ENCODE measurements around the gene PIK3R6.
"Not testable (repeated sequence)": the region's sequence is repeated elsewhere in the genome, so short reads cannot be mapped to it uniquely, and the experiment has no call there.

Gene PIK3R6

DNA sequence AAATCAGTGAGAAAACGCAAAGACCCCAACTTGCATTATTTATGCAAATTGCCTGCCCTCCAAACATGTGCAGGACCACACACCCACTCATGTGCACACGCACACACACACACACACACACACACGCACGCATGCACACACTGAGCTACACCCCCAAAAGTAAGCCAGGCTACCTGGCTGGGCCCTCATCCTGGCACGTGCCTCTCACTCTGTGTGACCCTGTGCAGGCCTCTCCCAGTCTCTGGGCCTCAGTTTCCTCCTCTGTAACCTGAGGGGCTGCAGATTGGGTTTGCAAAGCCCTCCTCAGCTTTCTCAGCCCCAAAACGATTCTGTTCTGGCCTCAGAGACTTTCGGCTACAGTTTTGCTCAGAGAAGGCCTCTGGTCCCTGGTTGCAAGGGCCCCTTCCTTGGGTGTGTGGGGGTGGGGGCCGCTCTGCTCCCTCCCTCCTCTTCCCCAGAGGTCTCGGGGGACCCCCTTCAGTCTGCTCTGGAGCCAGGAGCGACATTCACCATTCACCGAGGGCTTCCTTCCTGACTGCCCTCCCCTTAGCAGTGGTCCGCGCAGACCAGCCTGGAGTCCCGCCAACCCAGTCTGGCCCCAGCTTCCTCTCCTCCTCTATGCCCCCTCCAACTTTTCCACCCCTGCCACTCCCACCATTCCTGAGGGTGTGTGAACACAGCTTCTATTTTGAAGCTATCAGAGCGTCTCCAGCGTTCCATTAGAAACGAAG is 5.4 kb upstream of the PIK3R6 start:
- no peak for DNase-seq

DNA sequence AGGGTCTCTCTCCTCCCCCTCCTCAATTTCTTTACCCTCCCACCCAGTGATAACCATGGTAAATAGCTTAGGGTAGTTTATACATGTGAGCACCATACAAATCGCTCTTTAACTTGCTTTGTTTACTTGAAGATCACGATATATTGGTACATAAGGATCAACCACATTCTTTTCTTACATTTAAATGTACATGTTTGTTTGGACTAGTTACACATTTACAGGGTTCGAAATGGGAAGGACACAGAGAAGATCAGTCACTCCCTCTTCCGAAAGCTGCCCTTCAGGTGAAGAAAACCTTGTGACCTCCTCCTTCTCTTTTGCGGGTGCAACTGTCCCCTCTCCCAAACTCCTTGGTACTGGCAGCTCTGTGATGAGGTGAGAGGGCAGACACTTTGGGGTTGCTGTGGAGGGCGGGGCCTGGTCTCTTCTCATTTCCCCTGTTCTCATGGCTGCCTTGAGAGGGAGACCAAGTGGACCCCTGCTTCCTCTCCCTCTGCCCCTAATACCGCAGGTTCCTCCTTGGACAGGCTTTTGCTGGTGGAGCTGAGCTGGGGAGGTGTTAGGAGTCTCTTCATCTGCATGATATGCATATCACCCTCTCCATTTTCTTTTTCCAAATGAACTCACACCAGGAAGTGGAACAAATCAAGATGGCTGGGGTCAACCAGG is 4.7 kb upstream of the PIK3R6 start:
- DNase-seq = no peak

DNA sequence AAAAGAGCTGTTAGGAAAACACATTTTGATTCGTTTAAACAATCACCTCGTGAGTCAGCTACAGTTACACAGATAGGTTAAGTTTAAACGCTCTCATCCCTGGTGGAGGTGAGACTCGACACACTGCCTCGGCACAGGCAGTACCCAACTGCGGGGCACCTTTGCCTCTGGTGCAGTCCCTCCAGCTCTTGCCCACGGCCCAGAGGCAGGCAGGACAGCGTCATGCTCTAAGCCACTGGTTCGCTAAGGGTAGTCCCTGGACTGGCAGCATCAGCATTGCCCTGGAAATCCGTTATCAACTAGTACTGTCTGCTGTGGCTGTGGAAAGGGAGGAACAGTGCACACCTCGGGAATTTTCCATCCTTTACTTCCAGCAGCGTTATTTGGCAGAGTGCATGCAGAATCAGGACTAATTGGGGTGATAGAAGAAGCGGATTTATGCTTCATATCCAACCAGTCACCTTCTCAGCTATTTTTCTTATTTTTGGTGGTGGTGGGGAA is 3.7 kb upstream of the PIK3R6 start:
- no peak for DNase-seq

DNA sequence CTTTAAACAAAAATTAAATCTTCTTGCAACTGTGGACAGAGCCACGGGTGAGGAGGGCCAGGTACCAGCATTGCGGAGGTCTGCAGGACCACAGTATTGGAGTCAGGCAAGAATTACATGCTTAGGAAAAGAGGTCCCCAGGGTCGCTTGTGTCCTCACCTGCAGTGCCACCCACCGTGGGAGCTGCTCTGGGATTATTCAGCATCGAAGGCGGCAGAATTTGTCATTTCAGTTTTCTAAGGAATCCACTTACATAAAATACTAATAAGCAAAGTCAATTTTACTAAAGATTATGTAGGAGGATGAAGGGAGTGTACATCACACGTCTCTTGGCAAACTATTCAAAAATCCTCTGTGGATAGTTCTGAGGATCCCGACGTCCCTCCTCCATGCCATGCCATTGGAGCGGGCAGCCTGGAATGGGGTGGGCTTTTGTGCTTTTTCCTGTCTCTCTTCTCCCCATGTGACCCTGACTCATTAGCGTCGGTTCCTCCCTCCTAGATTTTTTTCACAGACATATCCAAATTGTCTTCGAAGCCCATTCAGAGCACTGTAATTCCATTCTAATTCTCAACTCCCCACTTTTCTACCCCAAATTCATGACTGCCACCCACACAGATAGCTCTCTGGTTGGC is 3.0 kb upstream of the PIK3R6 start:
- DNase-seq = no peak

DNA sequence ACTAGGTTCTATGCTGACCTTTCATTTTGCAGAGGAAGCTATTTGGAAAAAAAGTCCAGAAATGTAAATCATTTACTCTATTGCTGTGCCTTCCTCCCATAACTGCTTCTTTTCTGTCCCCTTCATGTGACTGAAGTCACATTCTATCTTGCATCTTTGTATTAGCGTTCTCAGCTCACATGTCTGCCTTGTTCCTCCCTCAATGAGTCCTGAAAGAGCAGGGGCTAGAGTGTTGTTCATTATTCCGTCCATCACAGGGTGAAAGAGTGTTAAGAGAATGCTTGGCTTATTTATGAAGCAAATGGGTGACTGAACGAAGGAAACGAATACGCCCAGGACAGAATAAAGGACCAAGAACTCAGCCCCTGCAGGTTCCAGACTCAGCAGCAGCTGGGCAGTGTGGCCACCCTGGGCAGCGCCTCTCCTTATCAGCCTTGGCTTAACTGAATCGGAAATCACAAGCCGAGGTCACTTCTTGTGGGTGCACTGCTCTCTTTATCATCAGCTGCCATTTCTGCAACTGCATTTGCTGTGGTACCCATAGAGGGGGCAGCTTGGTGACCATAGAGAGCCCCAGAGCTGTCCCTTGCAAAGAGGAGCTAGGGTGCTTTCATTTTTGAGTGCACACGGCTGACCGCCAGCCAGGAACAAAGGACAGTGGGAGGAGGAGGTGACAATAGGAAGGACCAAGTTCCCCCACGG is 1.8 kb upstream of the PIK3R6 start:
- DNase-seq = no peak

DNA sequence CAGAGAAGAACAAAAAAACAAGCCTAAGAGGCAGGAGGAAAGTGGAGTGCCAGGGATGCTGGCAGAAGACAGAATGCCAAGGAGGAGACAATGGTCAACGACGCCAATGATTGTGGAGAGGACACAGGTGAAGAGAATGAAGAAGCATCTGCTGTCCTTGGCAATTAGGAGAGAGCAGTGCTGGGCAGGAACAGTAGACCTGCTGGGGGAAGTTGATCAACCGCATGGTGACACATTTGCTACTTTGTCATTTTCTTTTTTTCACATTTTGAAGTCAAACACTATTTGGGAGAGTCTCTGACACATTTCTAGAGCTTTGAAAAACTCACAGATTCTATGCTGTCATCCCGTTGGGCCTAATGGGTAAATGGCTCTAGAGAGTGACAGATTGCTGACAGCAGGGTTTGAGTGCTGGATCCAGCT is 1.1 kb upstream of the PIK3R6 start:
- no peak for DNase-seq

DNA sequence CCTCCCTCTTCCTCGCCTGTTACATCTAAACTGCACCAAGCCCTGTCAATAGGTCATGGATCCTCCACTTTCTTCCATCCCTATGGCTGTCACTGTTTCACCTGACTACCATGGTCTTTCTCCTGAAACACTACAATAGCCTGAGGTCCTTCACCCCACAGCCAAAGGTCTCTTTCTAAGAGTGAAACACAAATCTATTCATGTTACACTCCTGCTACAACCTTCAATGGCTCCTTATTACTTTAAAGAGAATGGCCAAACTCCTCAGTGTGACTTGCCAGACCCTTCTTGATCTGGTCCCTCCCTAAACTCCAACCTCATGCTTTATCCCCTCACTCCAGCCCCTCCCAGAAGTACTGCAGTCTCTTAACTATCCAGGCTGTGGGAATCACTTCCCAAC is 618 bp upstream of the PIK3R6 start:
- no peak for DNase-seq

DNA sequence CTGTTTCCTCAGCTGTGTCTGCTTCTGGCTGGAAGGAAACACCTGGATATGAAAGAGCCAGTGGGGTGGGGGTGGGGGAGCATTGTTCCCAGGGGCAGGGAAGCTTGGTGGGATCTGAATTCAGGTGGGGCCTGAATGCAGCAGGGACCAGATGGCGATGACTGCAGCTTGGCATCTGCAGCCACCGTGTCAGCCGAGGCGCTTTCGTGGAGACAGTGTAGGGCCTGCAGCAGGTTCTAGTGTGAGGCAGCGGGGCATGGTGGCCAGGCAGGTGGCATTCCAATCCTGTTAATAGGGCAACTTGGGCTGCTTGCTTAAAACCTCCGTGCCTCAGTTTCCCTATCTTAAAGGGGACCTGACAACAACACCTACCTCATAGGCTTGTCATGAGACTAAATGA is 1.7 kb downstream of the PIK3R6 start:
- no peak for DNase-seq

DNA sequence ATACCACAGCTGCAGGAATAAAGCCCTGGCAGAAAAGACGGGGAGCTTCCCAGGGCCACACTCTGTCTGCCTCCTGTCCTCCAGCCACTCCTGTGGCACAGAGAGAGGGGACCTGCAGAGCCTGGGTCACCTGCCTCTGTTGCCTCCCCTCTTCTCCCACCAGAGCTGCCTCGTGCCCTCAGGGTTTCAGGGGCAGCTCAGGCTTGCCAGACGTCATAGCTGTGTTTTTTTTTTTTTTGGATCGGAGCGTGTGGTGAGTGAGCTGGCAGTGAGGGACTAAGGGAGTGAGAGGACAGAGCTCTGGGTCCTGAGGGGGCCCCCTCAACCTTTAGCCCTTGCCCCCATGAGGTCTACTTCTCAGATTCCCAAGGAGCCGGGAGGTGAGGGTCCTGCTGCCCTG is 2.1 kb downstream of the PIK3R6 start:
- DNase-seq = no peak

DNA sequence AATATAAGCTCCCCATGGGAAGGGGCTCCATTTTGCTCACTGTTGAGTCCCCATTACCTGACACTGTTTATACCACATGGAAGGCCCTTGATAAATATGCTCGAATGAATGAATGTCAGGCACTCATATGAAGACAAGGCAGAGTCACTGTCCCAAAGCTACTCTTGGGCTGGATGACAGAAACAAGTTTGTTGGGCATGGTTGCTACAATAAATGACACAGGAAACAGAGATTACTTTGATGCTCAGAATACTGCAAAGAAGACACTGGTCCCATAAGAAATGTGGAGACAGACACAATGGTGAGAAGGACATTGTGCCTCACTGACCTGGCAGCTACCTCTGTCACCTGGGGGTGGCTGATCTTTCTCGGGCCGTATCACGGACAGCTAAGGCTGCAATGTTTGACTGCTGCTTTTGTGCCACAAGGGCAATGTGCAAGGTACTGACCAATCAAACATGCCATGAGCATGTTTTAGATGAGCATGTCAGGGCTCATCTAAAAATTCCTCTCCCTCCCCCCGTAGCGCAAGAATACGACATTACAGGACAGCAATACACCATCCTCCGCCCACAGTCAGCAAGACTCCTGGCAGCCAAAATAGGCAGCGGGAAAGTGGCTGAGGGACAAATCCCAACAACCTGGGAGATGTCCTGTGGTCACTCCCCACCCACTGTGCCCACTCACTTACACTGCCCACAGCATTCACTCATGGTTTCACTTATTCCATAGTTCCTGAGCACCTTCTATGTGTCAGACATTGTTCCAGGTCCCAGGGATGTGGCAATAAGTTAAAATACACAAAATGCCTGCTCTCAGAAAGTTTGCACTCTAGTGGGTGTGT is 5.0 kb downstream of the PIK3R6 start:
- DNase-seq = no peak

DNA sequence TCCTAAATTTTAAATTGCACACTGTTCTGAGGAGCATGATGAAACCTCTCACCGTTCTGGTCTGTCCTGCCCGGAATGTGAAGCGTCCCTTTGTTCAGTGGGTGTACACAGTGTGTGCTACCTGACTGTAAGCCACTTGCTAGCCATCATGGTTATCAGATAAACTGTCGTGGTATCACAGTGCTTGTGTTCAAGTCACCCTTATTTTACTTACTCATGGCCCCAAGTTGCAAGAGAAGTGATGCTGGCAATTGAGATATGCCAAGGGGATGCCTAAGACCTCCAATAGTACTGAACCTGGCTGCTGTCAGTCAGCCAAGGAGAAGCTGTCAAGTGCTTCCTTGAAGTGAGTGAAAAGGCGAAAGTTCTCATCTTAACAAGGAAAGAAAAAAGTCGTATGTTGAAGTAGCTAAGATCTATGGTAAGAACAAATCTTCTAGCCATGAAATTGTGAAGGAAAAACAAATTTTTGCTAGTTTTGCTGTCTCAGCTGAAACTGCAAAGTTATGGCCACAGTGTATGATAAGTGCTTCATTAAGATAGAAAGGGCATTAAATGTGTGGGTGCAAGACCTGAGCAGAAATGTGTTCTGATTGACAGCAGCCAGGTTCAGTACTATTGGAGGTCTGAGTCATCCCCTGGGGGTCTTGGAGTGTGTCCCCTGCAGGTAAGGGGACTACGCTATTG is 5.8 kb downstream of the PIK3R6 start:
- no peak for DNase-seq

DNA sequence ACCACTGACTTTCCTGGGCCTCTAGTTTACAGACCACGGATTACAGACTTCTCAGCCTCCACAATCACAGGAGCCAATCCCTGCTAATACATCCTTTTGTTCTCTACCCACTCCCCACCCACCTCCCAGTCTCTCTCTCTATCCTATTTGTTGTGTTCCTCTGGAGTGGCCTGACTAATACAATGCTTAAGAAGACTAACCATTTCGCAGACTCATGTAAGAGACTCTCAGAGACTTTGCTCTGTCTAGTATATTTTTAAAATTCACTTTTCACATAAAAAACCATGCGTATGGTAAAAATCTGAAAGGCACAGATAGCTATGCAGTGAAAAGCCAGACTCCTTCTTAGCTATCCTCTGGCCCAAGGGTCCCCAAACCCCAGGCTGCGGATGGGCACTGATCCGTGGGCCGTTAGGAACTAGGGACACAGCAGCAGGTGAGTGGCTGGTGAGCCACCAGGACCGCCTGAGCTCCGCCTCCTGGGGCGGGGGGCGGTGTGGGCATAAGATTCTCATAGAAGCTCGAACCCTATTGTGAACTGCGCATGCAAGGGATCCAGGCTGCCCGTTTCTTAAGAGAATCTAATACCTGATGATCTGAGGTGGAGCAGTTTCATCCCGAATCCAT is 7.6 kb downstream of the PIK3R6 start:
- no peak for DNase-seq

DNA sequence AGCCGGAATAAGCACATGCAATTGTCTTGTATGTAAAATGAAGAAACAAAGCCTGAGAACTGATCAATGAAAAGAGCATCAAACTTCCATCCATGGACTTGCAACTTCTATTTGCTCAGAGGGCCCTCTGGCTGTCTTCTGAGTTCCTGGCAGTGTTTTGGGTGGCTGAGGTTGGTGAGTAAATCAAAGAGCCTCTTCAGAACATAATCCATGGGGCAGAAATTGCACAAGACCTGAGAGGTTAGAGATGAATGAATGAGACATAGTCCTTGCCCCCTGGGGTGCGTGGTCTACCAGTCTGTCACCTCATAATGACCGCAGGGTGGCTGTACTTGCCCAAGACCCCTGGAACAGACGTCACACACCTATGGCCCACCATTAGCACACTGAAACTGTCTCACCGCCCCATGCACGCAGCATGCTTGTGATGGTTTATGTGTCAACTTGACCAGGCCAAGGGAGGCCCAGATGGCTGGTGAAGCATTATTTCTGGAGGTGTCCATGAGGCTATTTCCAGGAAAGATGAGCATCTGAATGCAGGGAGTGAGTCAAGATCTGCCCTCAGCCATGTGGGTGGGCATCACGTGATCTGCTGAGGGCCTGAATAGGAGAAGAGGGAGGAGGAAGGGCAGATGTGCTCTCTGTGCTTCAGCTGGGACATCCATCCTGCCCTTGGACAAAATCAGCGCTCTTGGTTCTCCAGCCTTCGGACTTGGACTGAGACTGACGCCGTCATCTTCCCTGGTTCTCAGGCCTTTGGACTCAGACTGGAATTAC is 8.3 kb downstream of the PIK3R6 start:
- no peak for DNase-seq

DNA sequence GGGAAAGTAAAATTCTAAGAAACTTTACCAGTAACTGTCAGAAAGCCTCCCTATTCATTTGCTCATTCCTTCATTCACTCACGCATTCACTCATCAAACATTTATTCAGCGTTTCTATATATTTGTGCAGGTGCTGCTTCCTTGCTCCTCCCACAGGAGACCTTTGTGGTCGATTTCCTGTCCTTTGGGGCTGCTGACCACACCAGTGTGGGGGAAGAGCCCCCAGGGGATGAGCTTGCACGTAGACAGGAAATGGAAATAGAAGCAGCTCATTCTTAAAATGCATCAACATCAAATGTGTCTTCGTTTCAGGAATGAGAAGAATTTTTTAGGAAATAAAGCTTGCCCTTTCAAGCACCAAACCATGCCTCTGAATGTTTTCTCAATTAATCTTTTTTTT is 9.6 kb downstream of the PIK3R6 start:
- no peak for DNase-seq

DNA sequence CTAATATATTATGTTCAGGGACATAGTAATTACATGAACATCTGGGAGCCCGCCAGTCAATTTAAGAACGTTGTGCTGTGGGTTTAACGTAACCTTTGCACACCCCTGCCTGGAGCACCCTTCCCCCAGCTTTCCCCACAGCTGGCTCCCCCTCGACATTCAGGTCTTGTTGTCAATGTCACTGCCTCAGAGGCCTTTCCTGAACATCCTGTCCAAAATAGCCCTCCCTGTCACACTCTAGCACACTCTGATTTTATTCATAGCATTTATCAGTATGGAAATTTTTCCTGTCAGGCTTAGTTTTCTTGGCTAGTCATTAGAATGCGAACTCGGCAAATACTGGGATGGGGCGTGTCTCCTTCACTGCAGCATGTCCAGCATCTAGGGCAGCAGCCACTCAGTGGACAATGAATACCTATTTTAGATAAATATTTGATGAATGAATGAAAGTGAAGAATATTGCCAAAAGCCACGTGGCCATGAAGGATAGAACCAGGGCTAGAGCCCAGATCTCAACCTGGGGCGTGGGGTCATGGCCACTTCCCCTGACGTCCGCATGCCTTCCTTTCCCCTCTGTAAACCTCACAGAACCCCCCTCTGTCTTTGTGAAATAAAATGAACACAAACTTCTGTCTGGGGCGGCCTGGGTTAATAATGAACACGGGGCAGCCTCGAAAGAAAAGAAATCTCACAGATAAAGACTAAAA is 10.5 kb downstream of the PIK3R6 start:
- no peak for DNase-seq

DNA sequence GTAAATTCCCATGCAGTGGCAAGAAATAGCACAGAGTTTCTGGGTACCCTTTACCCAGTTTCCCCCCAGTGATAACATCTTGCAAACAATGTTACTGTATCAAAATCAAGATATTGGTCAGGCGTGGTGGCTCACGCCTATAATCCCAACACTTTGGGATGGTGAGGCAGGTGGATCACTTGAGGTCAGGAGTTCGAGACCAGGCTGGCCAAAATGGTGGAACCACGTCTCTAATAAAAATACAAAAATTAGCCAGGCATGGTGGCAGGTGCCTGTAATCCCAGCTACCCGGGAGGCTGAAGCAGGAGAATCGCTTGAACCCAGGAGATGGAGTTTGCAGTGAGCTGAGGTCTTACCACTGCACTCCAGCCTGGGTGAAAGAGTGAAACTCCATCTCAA is 11.3 kb downstream of the PIK3R6 start:
- DNase-seq = not testable (repeated sequence)

DNA sequence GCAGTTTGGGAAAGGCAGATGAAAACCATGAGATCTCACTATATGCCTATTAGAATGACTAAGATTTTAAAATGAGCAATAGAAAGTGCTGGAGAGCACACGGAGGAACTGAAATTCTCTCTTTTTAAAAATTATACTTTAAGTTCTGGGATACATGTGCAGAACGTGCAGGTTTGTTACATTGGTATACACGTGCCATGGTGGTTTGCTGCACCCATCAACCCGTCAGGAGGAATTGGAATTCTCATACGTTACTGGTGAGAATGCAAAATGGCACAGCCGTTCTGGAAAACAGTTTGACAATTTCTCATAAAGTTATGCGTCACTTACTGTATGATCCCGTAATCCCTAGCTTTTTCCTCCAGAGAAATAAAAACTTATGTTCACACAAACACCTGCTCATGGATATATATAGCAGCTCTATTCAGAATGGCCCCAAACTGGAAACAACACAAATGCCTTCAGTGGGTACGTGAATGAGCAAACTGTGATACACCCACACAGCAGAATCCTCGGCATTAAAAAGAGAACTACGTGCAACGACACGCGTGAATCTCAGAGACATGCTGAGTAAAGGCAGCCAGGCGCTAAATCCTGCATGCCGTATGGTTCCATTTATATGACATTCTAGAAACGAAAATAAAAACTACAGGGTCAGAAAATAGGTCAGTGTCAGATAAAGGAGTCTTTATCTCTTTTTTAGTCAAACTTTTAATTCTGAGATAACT is 11.8 kb downstream of the PIK3R6 start:
- DNase-seq = no peak

DNA sequence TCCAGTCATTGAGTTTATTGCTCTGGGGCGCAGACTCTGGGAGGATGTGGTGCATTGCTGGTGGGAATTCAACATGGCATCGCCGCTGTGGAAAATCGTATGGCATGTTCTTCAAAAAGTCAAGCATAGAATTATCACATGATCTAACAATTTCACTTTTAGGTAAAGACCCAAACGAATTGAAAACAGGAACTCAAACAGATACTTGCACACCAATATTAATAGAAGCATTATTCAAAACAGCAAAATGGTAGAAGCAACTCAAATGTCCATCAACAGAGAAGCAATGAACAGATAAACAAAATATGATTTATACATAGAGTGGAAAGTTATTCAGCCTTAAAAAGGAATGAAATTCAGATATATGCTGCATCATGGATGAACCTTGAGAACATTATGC is 15.9 kb downstream of the PIK3R6 start:
- DNase-seq = no peak

Data from effector CD4-positive, alpha-beta T cell (primary cell).